HEK293 (cell line): ENCODE data around the gene DNMT3A.

Experiments
- CTCF ChIA-PET: fragments of 350-600 bp; formaldehyde crosslinking; extraction: SDS; loops from one replicate; lab custom pipeline; 2021; ENCODE audit warnings: antibody characterized with exemption; lab: Yijun Ruan, JAX
- POLR2A ChIA-PET: fragments of 300-600 bp; formaldehyde crosslinking; extraction: SDS; loops from one replicate; lab custom pipeline; 2020; ENCODE audit warnings: antibody characterized with exemption, inconsistent platforms; lab: Yijun Ruan, JAX
- H3K27ac ChIP-seq: fragments of 200-500 bp; sonication (Bioruptor generic); 2 replicates; pipeline ENCODE4 v1.5.1; 2014; ENCODE audit warnings: low read depth, low read length, control low read depth, inconsistent platforms; ENCODE audit errors: extremely low read depth
- H3K36me3 ChIP-seq, 2 experiments: fragments of 200-500 bp in 1 of 2; sonication (Bioruptor generic) in 1 of 2; 1 replicate in 1 of 2; 2 replicates in 1 of 2; pipeline ENCODE4 v1.5.1; 2014 to 2017; ENCODE audit warnings: inconsistent platforms in 2 of 2, low read length in 2 of 2; ENCODE audit not compliant: control insufficient read depth in 2 of 2, insufficient read depth in 1 of 2
- H3K4me1 ChIP-seq: fragments of 200-500 bp; sonication (Bioruptor generic); 2 replicates; pipeline ENCODE4 v1.5.1; 2014; ENCODE audit warnings: mild to moderate bottlenecking, low read length, inconsistent platforms; ENCODE audit not compliant: control insufficient read depth, insufficient read depth
- H3K4me3 ChIP-seq: 2 replicates; pipeline ENCODE4 v1.5.1; 2011; ENCODE audit warnings: low read depth, mild to moderate bottlenecking, control low read depth, low read length, moderate library complexity
- H3K9me3 ChIP-seq: fragments of 200-500 bp; sonication (Bioruptor generic); 2 replicates; pipeline ENCODE4 v1.5.1; 2014; ENCODE audit warnings: low read depth, low read length, inconsistent platforms; ENCODE audit not compliant: control insufficient read depth, insufficient read depth
- BCL11B ChIP-seq: fragments of 450-650 bp; formaldehyde crosslinking; IDR thresholded peaks from 2 replicates; pipeline ENCODE4 v1.5.1; 2016; ENCODE audit warnings: low read depth, missing biosample characterization, missing genetic modification characterization
- EGR2 ChIP-seq: fragments of 450-650 bp; formaldehyde crosslinking; IDR thresholded peaks from 2 replicates; pipeline ENCODE4 v1.5.1; 2016; ENCODE audit warnings: low read depth, missing biosample characterization, missing genetic modification characterization
- GLIS2 ChIP-seq: fragments of 450-650 bp; formaldehyde crosslinking; IDR thresholded peaks from 2 replicates; pipeline ENCODE4 v1.5.1; 2016; ENCODE audit warnings: missing biosample characterization, missing genetic modification characterization
- SP2 ChIP-seq: fragments of 450-650 bp; formaldehyde crosslinking; IDR thresholded peaks from 2 replicates; pipeline ENCODE4 v1.5.1; 2016; ENCODE audit warnings: missing biosample characterization, missing genetic modification characterization
- SP7 ChIP-seq: fragments of 450-650 bp; formaldehyde crosslinking; IDR thresholded peaks from 2 replicates; pipeline ENCODE4 v1.5.1; 2016; ENCODE audit warnings: missing biosample characterization, missing genetic modification characterization
- ZBTB17 ChIP-seq: fragments of 450-650 bp; formaldehyde crosslinking; IDR thresholded peaks from 2 replicates; pipeline ENCODE4 v1.5.1; 2016; ENCODE audit warnings: missing biosample characterization, missing genetic modification characterization
- ZFHX2 ChIP-seq: fragments of 450-650 bp; formaldehyde crosslinking; conservative IDR thresholded peaks from 2 replicates; pipeline ENCODE4 v1.5.1; 2016; ENCODE audit warnings: missing biosample characterization, missing genetic modification characterization
- ZIC2 ChIP-seq: fragments of 450-650 bp; formaldehyde crosslinking; IDR thresholded peaks from 2 replicates; pipeline ENCODE4 v1.5.1; 2016; ENCODE audit warnings: missing biosample characterization, missing genetic modification characterization
- ZNF174 ChIP-seq: fragments of 450-650 bp; formaldehyde crosslinking; IDR thresholded peaks from 2 replicates; pipeline ENCODE4 v1.5.0; 2017; ENCODE audit warnings: missing biosample characterization, mild to moderate bottlenecking, missing genetic modification characterization
- ZNF335 ChIP-seq: fragments of 450-650 bp; formaldehyde crosslinking; conservative IDR thresholded peaks from 2 replicates; pipeline ENCODE4 v1.5.1; 2016; ENCODE audit warnings: missing biosample characterization, missing genetic modification characterization
- ZNF366 ChIP-seq: fragments of 450-650 bp; formaldehyde crosslinking; conservative IDR thresholded peaks from 2 replicates; pipeline ENCODE4 v1.5.1; 2016; ENCODE audit warnings: missing biosample characterization, missing genetic modification characterization
- ZNF423 ChIP-seq: fragments of 450-650 bp; formaldehyde crosslinking; IDR thresholded peaks from 2 replicates; pipeline ENCODE4 v1.5.1; 2016; ENCODE audit warnings: missing biosample characterization, missing genetic modification characterization
- ZNF510 ChIP-seq: fragments of 450-650 bp; formaldehyde crosslinking; IDR thresholded peaks from 2 replicates; pipeline ENCODE4 v1.5.1; 2018; ENCODE audit warnings: mild to moderate bottlenecking, missing genetic modification characterization, missing biosample characterization; ENCODE audit not compliant: insufficient replicate concordance
- ZNF600 ChIP-seq: fragments of 450-650 bp; formaldehyde crosslinking; IDR thresholded peaks from 2 replicates; pipeline ENCODE4 v1.5.1; 2016; ENCODE audit warnings: missing biosample characterization, missing genetic modification characterization
- ZNF629 ChIP-seq: fragments of 450-650 bp; formaldehyde crosslinking; IDR thresholded peaks from 2 replicates; pipeline ENCODE4 v1.5.1; 2017; ENCODE audit warnings: missing biosample characterization, missing genetic modification characterization
- TF ChIP-seq, protein P1 (sequence below): fragments of 450-650 bp; formaldehyde crosslinking; IDR thresholded peaks from 2 replicates; pipeline ENCODE4 v1.5.1; 2017; ENCODE audit warnings: missing biosample characterization, missing genetic modification characterization
- TF ChIP-seq, protein P2 (sequence below): fragments of 450-650 bp; formaldehyde crosslinking; IDR thresholded peaks from 2 replicates; pipeline ENCODE4 v1.5.1; 2016; ENCODE audit warnings: missing biosample characterization, missing genetic modification characterization
- TF ChIP-seq, protein P3 (sequence below): fragments of 450-650 bp; formaldehyde crosslinking; IDR thresholded peaks from 2 replicates; pipeline ENCODE4 v1.5.1; 2016; ENCODE audit warnings: missing biosample characterization, missing genetic modification characterization
- TF ChIP-seq, protein P4 (sequence below): fragments of 450-650 bp; formaldehyde crosslinking; IDR thresholded peaks from 2 replicates; pipeline ENCODE4 v1.5.1; 2016; ENCODE audit warnings: missing biosample characterization, missing genetic modification characterization
- TF ChIP-seq, protein P5 (sequence below): fragments of 450-650 bp; formaldehyde crosslinking; IDR thresholded peaks from 2 replicates; pipeline ENCODE4 v1.5.1; 2016; ENCODE audit warnings: missing biosample characterization, missing genetic modification characterization

DNMT3A gene

DNA sequence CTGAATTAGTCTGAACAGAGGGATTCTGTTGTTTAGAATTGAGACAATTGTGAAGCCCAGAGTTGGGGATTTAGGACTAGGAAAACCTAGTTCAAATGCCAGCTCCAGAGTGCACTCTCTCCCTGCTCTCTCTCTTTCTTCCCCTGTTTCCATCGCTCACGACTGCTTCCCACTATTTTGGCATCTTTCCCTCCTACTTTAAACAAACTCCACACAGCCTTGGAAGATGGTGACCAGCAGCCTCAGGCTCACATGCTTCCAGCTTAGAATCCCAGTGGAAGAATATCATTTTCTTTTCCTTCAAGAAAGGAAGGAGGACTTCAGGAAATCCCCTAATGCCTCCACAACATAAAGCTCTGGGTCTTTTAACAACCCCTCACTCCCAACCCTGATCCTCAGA, 6.1 kb upstream of the DNMT3A start:
- Histone ChIP-seq H3K27ac (no peak overlapping the region), H3K4me1 (peaks cover 6% of the 10 kb centered on the region; the same call in 1 of the 2 replicates), H3K9me3 (no peaks in the 10 kb centered on the region), H3K4me3 (no peak overlapping the region), H3K36me3 (no peaks in the 10 kb centered on the region)
- POLR2A ChIA-PET, result interaction anchor here (1.2 kb wide), 1 partner anchor 17 kb away, joined by 3 read pairs; no protein-coding TSS in a partner anchor
- no peak for TF ChIP-seq BCL11B (tag by site-specific recombination)
- CTCF ChIA-PET, result interaction anchor here (0.5 to 3.2 kb wide), 5 partner anchors 10 to 392 kb away, joined by 3 to 17 read pairs (median 4); no protein-coding TSS in a partner anchor

DNA sequence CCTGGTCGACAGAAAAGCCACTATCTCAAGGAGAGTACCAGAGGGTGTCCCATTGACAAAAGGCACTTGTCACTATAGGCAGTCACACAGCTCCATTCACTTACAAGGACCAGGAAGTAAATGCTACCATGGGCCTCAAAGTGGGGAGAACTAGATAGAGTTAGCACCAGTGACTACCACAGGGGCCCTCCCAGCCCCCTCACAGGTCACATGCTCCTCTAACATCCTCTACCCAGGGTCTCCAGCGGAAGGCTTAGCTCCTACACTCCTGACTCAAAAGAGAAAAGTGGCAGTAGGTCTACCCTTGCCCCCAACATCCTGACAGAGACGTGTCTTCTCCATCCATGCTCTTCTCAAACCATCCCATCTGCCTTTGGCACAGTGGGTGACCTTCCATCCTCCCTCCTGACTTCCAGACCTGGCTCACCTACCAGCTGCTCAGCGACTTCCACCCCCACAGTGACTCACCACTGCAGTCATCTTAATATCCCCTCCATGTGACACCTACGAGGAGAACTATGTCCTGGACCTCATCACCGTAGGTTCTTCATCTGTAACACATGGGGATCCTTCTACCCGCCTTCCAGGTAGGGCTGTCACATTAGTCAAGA, 5.6 kb upstream of the DNMT3A start:
- Histone ChIP-seq H3K9me3 (no peaks in the 10 kb centered on the region), H3K4me3 (no peak overlapping the region), H3K27ac (no peak overlapping the region), H3K4me1 (peaks cover 6% of the 10 kb centered on the region), H3K36me3 (no peaks in the 10 kb centered on the region)
- TF ChIP-seq, protein P1, sequence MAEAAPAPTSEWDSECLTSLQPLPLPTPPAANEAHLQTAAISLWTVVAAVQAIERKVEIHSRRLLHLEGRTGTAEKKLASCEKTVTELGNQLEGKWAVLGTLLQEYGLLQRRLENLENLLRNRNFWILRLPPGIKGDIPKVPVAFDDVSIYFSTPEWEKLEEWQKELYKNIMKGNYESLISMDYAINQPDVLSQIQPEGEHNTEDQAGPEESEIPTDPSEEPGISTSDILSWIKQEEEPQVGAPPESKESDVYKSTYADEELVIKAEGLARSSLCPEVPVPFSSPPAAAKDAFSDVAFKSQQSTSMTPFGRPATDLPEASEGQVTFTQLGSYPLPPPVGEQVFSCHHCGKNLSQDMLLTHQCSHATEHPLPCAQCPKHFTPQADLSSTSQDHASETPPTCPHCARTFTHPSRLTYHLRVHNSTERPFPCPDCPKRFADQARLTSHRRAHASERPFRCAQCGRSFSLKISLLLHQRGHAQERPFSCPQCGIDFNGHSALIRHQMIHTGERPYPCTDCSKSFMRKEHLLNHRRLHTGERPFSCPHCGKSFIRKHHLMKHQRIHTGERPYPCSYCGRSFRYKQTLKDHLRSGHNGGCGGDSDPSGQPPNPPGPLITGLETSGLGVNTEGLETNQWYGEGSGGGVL, result peak; percentile 51; the same call in 1 of the 2 replicates
- TF ChIP-seq ZIC2 (tag by site-specific recombination) (peak; percentile 46), ZFHX2 (tag by site-specific recombination) (peak; percentile 87), SP7 (tag by site-specific recombination) (peak; percentile 32; the same call in 1 of the 2 replicates), ZNF510 (tag by site-specific recombination) (no peak), ZNF423 (no peak), ZNF629 (tag by site-specific recombination) (peak; percentile 56), EGR2 (tag by site-specific recombination) (peak; percentile 86), ZBTB17 (tag by site-specific recombination) (peak; percentile 70), GLIS2 (tag by site-specific recombination) (0 out of 2 replicates have a peak, but pooled peaks have one; percentile 28), SP2 (tag by site-specific recombination) (no peak), ZNF600 (tag by site-specific recombination) (peak; percentile 64), ZNF335 (0 out of 2 replicates have a peak, but pooled peaks have one; percentile 27), ZNF174 (no peak), ZNF366 (peak; percentile 63)
- TF ChIP-seq, protein P2, sequence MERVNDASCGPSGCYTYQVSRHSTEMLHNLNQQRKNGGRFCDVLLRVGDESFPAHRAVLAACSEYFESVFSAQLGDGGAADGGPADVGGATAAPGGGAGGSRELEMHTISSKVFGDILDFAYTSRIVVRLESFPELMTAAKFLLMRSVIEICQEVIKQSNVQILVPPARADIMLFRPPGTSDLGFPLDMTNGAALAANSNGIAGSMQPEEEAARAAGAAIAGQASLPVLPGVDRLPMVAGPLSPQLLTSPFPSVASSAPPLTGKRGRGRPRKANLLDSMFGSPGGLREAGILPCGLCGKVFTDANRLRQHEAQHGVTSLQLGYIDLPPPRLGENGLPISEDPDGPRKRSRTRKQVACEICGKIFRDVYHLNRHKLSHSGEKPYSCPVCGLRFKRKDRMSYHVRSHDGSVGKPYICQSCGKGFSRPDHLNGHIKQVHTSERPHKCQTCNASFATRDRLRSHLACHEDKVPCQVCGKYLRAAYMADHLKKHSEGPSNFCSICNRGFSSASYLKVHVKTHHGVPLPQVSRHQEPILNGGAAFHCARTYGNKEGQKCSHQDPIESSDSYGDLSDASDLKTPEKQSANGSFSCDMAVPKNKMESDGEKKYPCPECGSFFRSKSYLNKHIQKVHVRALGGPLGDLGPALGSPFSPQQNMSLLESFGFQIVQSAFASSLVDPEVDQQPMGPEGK (tag by site-specific recombination), result 0 out of 2 replicates have a peak, but pooled peaks have one; percentile 35
- TF ChIP-seq, protein P3, sequence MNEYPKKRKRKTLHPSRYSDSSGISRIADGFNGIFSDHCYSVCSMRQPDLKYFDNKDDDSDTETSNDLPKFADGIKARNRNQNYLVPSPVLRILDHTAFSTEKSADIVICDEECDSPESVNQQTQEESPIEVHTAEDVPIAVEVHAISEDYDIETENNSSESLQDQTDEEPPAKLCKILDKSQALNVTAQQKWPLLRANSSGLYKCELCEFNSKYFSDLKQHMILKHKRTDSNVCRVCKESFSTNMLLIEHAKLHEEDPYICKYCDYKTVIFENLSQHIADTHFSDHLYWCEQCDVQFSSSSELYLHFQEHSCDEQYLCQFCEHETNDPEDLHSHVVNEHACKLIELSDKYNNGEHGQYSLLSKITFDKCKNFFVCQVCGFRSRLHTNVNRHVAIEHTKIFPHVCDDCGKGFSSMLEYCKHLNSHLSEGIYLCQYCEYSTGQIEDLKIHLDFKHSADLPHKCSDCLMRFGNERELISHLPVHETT (tag by site-specific recombination), result 0 out of 2 replicates have a peak, but pooled peaks have one; percentile 22
- TF ChIP-seq, protein P4, sequence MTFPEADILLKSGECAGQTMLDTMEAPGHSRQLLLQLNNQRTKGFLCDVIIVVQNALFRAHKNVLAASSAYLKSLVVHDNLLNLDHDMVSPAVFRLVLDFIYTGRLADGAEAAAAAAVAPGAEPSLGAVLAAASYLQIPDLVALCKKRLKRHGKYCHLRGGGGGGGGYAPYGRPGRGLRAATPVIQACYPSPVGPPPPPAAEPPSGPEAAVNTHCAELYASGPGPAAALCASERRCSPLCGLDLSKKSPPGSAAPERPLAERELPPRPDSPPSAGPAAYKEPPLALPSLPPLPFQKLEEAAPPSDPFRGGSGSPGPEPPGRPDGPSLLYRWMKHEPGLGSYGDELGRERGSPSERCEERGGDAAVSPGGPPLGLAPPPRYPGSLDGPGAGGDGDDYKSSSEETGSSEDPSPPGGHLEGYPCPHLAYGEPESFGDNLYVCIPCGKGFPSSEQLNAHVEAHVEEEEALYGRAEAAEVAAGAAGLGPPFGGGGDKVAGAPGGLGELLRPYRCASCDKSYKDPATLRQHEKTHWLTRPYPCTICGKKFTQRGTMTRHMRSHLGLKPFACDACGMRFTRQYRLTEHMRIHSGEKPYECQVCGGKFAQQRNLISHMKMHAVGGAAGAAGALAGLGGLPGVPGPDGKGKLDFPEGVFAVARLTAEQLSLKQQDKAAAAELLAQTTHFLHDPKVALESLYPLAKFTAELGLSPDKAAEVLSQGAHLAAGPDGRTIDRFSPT (tag by site-specific recombination), result 0 out of 2 replicates have a peak, but pooled peaks have one; percentile 45
- TF ChIP-seq, protein P5, sequence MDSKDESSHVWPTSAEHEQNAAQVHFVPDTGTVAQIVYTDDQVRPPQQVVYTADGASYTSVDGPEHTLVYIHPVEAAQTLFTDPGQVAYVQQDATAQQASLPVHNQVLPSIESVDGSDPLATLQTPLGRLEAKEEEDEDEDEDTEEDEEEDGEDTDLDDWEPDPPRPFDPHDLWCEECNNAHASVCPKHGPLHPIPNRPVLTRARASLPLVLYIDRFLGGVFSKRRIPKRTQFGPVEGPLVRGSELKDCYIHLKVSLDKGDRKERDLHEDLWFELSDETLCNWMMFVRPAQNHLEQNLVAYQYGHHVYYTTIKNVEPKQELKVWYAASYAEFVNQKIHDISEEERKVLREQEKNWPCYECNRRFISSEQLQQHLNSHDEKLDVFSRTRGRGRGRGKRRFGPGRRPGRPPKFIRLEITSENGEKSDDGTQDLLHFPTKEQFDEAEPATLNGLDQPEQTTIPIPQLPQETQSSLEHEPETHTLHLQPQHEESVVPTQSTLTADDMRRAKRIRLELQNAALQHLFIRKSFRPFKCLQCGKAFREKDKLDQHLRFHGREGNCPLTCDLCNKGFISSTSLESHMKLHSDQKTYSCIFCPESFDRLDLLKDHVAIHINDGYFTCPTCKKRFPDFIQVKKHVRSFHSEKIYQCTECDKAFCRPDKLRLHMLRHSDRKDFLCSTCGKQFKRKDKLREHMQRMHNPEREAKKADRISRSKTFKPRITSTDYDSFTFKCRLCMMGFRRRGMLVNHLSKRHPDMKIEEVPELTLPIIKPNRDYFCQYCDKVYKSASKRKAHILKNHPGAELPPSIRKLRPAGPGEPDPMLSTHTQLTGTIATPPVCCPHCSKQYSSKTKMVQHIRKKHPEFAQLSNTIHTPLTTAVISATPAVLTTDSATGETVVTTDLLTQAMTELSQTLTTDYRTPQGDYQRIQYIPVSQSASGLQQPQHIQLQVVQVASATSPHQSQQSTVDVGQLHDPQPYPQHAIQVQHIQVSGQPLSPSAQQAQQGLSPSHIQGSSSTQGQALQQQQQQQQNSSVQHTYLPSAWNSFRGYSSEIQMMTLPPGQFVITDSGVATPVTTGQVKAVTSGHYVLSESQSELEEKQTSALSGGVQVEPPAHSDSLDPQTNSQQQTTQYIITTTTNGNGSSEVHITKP (tag by site-specific recombination), result peak; percentile 27; the same call in 1 of the 2 replicates
- POLR2A ChIA-PET, result interaction anchor here (1.2 kb wide), 1 partner anchor 16 kb away, joined by 3 read pairs; no protein-coding TSS in a partner anchor
- CTCF ChIA-PET, result interaction anchor here (0.6 to 3.2 kb wide), 4 partner anchors 8 to 30 kb away, joined by 3 to 17 read pairs (median 4); no protein-coding TSS in a partner anchor
